ENCODE measurements around the gene ACTL10.

GRCh38 chr20:33670715-33671499 is 4.2 kb downstream of the ACTL10 start:
- TF ChIP-seq CTCF (conservative IDR thresholded peaks at IDR 0.05; ENCODE audit: low read length) = no peak
- TF ChIP-seq EZH2phosphoT487 (IDR thresholded peaks at IDR 0.05; ENCODE audit: borderline replicate concordance, low read depth, low read length) = no peak
